ENCODE results near the gene ZFP37.

DNA sequence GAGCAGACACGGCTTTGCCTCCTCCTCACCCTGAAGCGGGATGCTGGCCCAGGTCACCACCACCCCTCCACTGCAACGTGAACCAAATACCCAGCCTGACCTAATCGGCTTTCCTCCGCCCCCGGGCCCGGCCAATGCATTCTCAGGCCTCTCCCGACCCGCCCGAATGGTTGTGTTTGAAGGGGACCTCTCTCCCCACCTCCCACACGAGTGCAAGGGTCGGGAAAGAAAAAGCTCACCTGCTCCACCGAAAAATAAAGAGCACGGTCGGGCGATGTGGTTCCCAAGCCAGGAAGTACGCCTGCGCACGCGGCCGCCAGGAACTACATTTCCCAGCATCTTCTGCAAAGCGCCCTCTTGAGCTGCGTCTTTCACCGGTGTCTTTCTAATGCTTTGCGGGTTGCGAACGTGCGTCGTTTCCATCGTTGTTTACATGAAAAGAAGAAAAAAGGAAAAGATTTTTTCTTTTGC lies 44.6 kb downstream of the ZFP37 start, which contains the start of gene ZNF883:
- TF ChIP-seq, protein P1, sequence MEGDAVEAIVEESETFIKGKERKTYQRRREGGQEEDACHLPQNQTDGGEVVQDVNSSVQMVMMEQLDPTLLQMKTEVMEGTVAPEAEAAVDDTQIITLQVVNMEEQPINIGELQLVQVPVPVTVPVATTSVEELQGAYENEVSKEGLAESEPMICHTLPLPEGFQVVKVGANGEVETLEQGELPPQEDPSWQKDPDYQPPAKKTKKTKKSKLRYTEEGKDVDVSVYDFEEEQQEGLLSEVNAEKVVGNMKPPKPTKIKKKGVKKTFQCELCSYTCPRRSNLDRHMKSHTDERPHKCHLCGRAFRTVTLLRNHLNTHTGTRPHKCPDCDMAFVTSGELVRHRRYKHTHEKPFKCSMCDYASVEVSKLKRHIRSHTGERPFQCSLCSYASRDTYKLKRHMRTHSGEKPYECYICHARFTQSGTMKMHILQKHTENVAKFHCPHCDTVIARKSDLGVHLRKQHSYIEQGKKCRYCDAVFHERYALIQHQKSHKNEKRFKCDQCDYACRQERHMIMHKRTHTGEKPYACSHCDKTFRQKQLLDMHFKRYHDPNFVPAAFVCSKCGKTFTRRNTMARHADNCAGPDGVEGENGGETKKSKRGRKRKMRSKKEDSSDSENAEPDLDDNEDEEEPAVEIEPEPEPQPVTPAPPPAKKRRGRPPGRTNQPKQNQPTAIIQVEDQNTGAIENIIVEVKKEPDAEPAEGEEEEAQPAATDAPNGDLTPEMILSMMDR (conservative IDR thresholded peaks at IDR 0.05; ENCODE audit: low read length), result no peak
- no peak for TF ChIP-seq EZH2phosphoT487 (IDR thresholded peaks at IDR 0.05; ENCODE audit: borderline replicate concordance)
